Activated CD8-positive, alpha-beta T cell treated with anti-CD3 and anti-CD28 coated beads for 36 hours (primary cell): Measurements from ENCODE around the gene AK9. TPM values are rescaled to one million over a fixed set of nuclear protein-coding genes. Genes with fewer than 3 reads are reported as not detected.
A peak's percentile ranks its signal among the peaks of the same experiment; 100 is the strongest.

Experiments used
- ATAC-seq: fragments of 200-7000 bp; cut with Tn5 transposase; one replicate; pipeline ENCODE4 v1.10.0; 2021; ENCODE audit warnings: mild to moderate bottlenecking, moderate library complexity
- CTCF ChIA-PET: fragments of 350-600 bp; sonication (Branson Sonifier 250); formaldehyde crosslinking; loops from one replicate; lab custom pipeline; 2021; ENCODE audit warnings: antibody characterized with exemption; lab: Charles Lee
- POLR2A ChIA-PET: fragments of 350-600 bp; sonication (Branson Sonifier 250); formaldehyde crosslinking; loops from one replicate; lab custom pipeline; 2021; ENCODE audit warnings: antibody characterized with exemption; lab: Charles Lee
- DNase-seq: peaks from one replicate; pipeline ENCODE4 v3.0.0-alpha.2; 2020
- H3K27ac Mint-ChIP-seq: one replicate; pipeline ENCODE4 v1.8.0; 2021; ENCODE audit warnings: mild to moderate bottlenecking, mixed read lengths
- H3K27me3 Mint-ChIP-seq: one replicate; pipeline ENCODE4 v1.8.0; 2021; ENCODE audit warnings: mixed read lengths
- H3K36me3 Mint-ChIP-seq: one replicate; pipeline ENCODE4 v1.8.0; 2021; ENCODE audit warnings: low read depth, mixed read lengths
- H3K4me1 Mint-ChIP-seq: one replicate; pipeline ENCODE4 v1.8.0; 2021; ENCODE audit warnings: low read depth, mixed read lengths
- H3K4me3 Mint-ChIP-seq: one replicate; pipeline ENCODE4 v1.8.0; 2021; ENCODE audit warnings: mild to moderate bottlenecking, moderate library complexity, mixed read lengths
- H3K9me3 Mint-ChIP-seq: one replicate; pipeline ENCODE4 v1.8.0; 2021; ENCODE audit warnings: mixed read lengths
- CTCF ChIP-seq: fragments of 200-600 bp; IDR thresholded peaks from one replicate; pipeline ENCODE4 v1.8.0; 2022; ENCODE audit warnings: antibody characterized with exemption, mild to moderate bottlenecking
- intact Hi-C: fragments of 100-400 bp; cut with micrococcal nuclease; formaldehyde crosslinking; loops from one replicate; pipeline ENCODE4 v1.10.0; 2022
- total RNA-seq, 2 experiments: library from RNA; stranded (reverse); gene quantifications; one replicate each; pipeline ENCODE4 v1.2.3, GENCODE V29; 2021

The AK9 gene
- total RNA-seq, 2 experiments from 2014 or later, result 3.0 to 3.5 TPM

- H3K36me3 Mint-ChIP-seq, result peaks cover 32% of the 10 kb centered on the region
These were observed 232.0 kb downstream of the AK9 start for GRCh38 chr6:109458774-109459531.

GRCh38 chr6:109457562-109457996, 233.4 kb downstream of the AK9 start:
- ChIA-PET CTCF (interaction anchor here (0.9 to 2.3 kb wide), 4 partner anchors 16 to 269 kb away, joined by 3 to 11 read pairs (median 6); partner anchors contain the start of genes CD164 and ZBTB24), POLR2A (interaction anchor here (2.7 to 8.3 kb wide), 3 partner anchors 14 to 75 kb away, joined by 13 to 119 read pairs (median 39); partner anchors contain the start of genes CD164, PPIL6, SMPD2 and ZBTB24)
- no peak overlapping the region for H3K4me3 Mint-ChIP-seq
- H3K36me3 Mint-ChIP-seq, result peaks cover 24% of the 10 kb centered on the region
- peaks cover 76% of the 10 kb centered on the region for H3K4me1 Mint-ChIP-seq
- H3K27ac Mint-ChIP-seq, result peak overlapping the region; percentile 12
- no peak for DNase-seq
- no peaks in the 10 kb centered on the region for H3K27me3 Mint-ChIP-seq
- TF ChIP-seq CTCF, result no peak
- peaks cover 3% of the 10 kb centered on the region for H3K9me3 Mint-ChIP-seq
- ATAC-seq, result no peak
- intact Hi-C loops, result no loop called here

More at GRCh38 chr6:109458774-109459531, 232.0 kb downstream of the AK9 start:
- DNase-seq, result peak; percentile 69
- Mint-ChIP-seq H3K4me1 (peaks cover 70% of the 10 kb centered on the region), H3K4me3 (no peak overlapping the region), H3K9me3 (peaks cover 3% of the 10 kb centered on the region), H3K27ac (peak overlapping the region; percentile 74), H3K27me3 (no peaks in the 10 kb centered on the region)
- intact Hi-C loops, result no loop called here
- peak; percentile 66 for ATAC-seq
- POLR2A ChIA-PET, result interaction anchor here (0.7 to 8.3 kb wide), 5 partner anchors 10 to 77 kb away, joined by 3 to 119 read pairs (median 4); partner anchors contain the start of genes CD164, PPIL6 and SMPD2
- CTCF ChIA-PET, result interaction anchor here (1.2 to 2.2 kb wide), 3 partner anchors 10 to 77 kb away, joined by 4 to 7 read pairs (median 7); partner anchors contain the start of genes CD164, PPIL6 and SMPD2
- TF ChIP-seq CTCF, result no peak

DNA sequence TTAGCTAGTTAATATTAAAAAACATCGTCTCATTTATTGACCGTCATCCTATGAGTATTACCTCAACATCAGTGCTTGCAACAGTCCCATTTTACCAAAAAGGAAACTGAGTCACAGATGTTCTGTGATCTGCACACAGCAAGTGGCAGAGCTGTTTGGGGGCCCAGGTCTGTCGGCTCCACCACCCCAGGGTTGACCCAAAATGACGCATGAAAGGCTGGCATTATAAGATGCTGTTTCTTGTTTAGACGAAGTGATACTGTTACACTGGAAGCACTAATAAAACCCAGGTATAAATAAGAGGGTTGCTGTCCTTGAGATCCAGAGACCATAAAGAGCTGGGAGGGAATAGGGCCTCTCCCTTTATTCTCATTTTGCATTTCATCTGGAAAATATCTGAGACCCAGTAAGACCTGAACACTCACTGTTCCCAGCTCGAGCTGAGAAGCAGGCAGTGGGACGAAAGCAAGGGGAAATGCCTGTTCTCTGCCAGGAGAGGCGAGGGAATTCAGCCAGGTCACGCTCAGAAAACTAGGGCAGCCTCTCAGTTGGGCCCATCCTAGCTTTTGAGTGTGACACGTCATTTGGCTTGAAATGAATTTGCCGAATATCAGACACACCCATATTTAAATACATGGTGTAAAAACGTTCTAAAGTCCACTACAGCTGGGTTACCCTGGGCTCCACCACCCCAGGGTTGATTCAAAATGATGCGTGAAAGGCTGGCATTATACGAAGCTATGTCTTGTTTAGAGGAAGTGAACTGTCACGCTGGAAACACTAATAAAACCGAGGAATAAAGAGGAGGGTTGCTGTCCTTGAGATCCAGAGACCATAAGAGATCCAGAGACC, 234.1 kb downstream of the AK9 start:
- H3K4me3 Mint-ChIP-seq, result no peak overlapping the region
- ATAC-seq (no peak), DNase-seq (no peak)
- H3K9me3 Mint-ChIP-seq, result peaks cover 2% of the 10 kb centered on the region
- intact Hi-C loops, result no loop called here
- CTCF ChIA-PET, result interaction anchor here (1.0 to 2.3 kb wide), 10 partner anchors 12 to 268 kb away, joined by 3 to 11 read pairs (median 6); partner anchors contain the start of genes CD164, PPIL6, SMPD2 and ZBTB24
- POLR2A ChIA-PET, result interaction anchor here (1.1 to 8.3 kb wide), 4 partner anchors 9 to 74 kb away, joined by 5 to 119 read pairs (median 26); partner anchors contain the start of genes CD164, PPIL6, SMPD2 and ZBTB24
- H3K36me3 Mint-ChIP-seq, result peaks cover 17% of the 10 kb centered on the region
- H3K27me3 Mint-ChIP-seq, result no peaks in the 10 kb centered on the region
- peak overlapping the region; percentile 12 for H3K27ac Mint-ChIP-seq
- peaks cover 73% of the 10 kb centered on the region for H3K4me1 Mint-ChIP-seq
- no peak for TF ChIP-seq CTCF

DNA sequence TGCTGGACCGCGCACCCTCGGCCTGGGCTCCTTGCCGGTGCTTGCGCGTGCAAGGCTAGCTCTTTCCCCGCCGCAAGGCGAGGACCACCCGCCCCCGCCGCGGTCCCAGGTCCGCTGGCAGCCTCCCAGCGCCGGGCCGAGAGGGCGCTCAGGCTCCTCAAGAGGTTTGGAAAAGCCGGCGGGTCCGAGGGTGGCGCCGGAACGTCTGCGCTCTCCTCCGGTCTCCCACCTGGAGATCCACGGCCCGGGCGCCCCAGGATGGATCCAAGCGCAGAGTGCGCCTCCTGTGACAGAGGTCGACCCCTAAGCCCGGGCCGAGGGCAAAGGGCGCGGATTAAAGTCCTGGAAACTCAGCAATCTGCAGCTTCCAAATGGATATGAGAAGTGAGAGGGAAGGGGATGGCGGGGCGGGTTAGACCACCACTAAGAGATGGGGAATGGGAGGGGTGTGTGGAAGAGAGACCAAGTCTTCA, 234.9 kb downstream of the AK9 start:
- Mint-ChIP-seq H3K4me1 (peaks cover 72% of the 10 kb centered on the region), H3K27ac (no peak overlapping the region), H3K9me3 (no peaks in the 10 kb centered on the region), H3K36me3 (peaks cover 11% of the 10 kb centered on the region), H3K27me3 (no peaks in the 10 kb centered on the region), H3K4me3 (peak overlapping the region; percentile 90)
- ChIA-PET CTCF (interaction anchor here (0.7 to 2.3 kb wide), 12 partner anchors 9 to 267 kb away, joined by 3 to 11 read pairs (median 4); partner anchors contain the start of genes CD164, PPIL6, SMPD2 and ZBTB24), POLR2A (interaction anchor here (0.9 to 8.3 kb wide), 8 partner anchors 8 to 83 kb away, joined by 3 to 119 read pairs (median 10); partner anchors contain the start of genes CD164, PPIL6, SMPD2 and ZBTB24)
- no peak for ATAC-seq
- peak; percentile 1 for TF ChIP-seq CTCF
- intact Hi-C loops, result no loop called here
- DNase-seq, result no peak
